ENCODE data around the gene OR7G1. TPM values are rescaled to one million over a fixed set of nuclear protein-coding genes. Genes with fewer than 3 reads are reported as not detected.

Gene OR7G1
- total RNA-seq, 4 donors from 2014 or later = not detected

DNA sequence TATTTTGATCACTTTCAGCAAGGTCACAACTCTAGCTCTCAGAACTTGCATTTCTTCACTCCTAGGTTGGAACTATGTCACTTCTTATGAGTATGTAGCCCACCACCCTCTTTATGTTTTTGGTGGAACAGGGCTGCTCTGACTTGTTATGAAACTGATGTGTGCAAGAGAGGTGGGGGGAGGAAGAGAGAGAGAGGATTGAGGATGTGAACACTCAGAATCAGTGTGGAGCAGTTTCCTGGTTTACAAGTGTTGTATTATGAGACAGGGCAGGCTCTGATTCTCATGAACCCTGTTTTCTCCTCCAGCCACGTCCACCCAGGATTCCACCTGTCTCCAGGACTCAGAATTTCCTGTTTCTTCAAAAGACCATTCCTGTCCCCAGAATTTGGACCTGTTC lies 40.7 kb upstream of the OR7G1 start:
- no peak for DNase-seq
- no peaks in the 10 kb centered on the region for H3K9me3 ChIP-seq
- in situ Hi-C loops (cut with MboI; ENCODE audit: low sequenced_read_pairs in 4 of 4) = no loop called here

DNA sequence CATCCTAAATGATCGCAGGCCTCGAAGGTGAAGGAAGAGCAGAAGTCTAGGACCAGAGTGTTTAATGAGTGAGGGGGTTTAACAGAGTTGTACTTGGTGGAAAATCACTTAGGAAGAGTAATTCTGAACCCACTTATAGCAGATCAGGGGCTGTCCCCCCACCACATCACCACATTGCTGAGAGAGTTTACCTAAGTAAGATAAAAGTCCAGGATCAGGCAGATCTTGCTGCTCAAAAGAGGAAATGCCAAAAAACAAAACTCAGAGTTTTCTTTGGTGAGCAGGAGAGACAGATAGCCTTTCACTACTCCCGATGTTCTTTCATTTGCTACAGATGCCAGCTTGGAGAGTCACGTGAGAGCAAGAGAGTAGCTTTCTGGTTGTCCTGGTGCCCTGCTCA lies 40.0 kb upstream of the OR7G1 start:
- DNase-seq (no peak), ATAC-seq (no peak)
- in situ Hi-C loops (cut with MboI; ENCODE audit: low sequenced_read_pairs in 4 of 4) (no loop called here), intact Hi-C loops (cut with DNase I; ENCODE audit: low total_unique reads) (no loop called here)
- TF ChIP-seq POLR2A (IDR thresholded peaks at IDR 0.05) = no peak
- TF ChIP-seq, protein P1, sequence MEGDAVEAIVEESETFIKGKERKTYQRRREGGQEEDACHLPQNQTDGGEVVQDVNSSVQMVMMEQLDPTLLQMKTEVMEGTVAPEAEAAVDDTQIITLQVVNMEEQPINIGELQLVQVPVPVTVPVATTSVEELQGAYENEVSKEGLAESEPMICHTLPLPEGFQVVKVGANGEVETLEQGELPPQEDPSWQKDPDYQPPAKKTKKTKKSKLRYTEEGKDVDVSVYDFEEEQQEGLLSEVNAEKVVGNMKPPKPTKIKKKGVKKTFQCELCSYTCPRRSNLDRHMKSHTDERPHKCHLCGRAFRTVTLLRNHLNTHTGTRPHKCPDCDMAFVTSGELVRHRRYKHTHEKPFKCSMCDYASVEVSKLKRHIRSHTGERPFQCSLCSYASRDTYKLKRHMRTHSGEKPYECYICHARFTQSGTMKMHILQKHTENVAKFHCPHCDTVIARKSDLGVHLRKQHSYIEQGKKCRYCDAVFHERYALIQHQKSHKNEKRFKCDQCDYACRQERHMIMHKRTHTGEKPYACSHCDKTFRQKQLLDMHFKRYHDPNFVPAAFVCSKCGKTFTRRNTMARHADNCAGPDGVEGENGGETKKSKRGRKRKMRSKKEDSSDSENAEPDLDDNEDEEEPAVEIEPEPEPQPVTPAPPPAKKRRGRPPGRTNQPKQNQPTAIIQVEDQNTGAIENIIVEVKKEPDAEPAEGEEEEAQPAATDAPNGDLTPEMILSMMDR (IDR thresholded peaks at IDR 0.05 in 4 of 5, conservative IDR thresholded peaks at IDR 0.05 in 1 of 5) = no peak
- no peaks in the 10 kb centered on the region for H3K9me3 ChIP-seq
- H3K36me3 ChIP-seq = peaks cover 20 to 66% of the 10 kb centered on the region in 2 donors
- no peak overlapping the region for H3K4me3 ChIP-seq
- H3K27ac ChIP-seq = no peak overlapping the region
- no peaks in the 10 kb centered on the region for H3K4me1 ChIP-seq
- H3K27me3 ChIP-seq = no peaks in the 10 kb centered on the region

More for the DNA sequence above, 40.7 kb upstream of the OR7G1 start:
- ATAC-seq = no peak
- no peaks in the 10 kb centered on the region for H3K4me1 ChIP-seq
- no peak overlapping the region for H3K27ac ChIP-seq
- H3K36me3 ChIP-seq = peaks cover 26 to 73% of the 10 kb centered on the region in 2 donors
- no peak for TF ChIP-seq POLR2A (IDR thresholded peaks at IDR 0.05)
- TF ChIP-seq, protein P1 (IDR thresholded peaks at IDR 0.05 in 4 of 5, conservative IDR thresholded peaks at IDR 0.05 in 1 of 5) = no peak
- no peak overlapping the region for H3K4me3 ChIP-seq
- intact Hi-C loops (cut with DNase I; ENCODE audit: low total_unique reads) = no loop called here
- no peaks in the 10 kb centered on the region for H3K27me3 ChIP-seq

DNA sequence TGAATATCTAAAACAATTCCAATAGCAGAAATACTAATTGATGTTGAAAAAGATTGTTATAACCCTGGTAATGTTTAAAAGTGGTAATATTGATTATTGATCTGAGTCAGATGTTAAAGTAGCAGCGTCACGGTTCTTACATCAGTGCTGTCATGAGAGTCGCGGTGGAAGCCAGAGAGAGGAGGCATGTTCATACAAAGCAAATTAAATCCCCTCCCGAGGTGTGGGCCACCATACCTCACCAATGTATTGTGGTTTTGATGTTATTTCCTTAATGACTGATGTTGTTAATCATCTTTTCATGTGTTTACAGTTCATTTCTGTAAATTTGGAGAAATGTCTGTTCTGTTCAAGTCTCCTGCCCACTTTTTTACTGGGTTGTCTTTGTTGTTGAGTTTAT lies 35.8 kb upstream of the OR7G1 start:
- peaks cover 0 to 4% of the 10 kb centered on the region in 2 donors for H3K4me1 ChIP-seq
- TF ChIP-seq POLR2A (IDR thresholded peaks at IDR 0.05) = no peak
- TF ChIP-seq, protein P1 (IDR thresholded peaks at IDR 0.05 in 4 of 5, conservative IDR thresholded peaks at IDR 0.05 in 1 of 5) = no peak
- H3K4me3 ChIP-seq = no peak overlapping the region
- no peak for DNase-seq
- H3K9me3 ChIP-seq = no peaks in the 10 kb centered on the region
- intact Hi-C loops (cut with DNase I; ENCODE audit: low total_unique reads) = no loop called here
- H3K27ac ChIP-seq = no peak overlapping the region
- in situ Hi-C loops (cut with MboI; ENCODE audit: low sequenced_read_pairs in 4 of 4) = no loop called here
- H3K36me3 ChIP-seq = peaks cover 0 to 30% of the 10 kb centered on the region in 2 donors
- ATAC-seq = no peak
- no peaks in the 10 kb centered on the region for H3K27me3 ChIP-seq

DNA sequence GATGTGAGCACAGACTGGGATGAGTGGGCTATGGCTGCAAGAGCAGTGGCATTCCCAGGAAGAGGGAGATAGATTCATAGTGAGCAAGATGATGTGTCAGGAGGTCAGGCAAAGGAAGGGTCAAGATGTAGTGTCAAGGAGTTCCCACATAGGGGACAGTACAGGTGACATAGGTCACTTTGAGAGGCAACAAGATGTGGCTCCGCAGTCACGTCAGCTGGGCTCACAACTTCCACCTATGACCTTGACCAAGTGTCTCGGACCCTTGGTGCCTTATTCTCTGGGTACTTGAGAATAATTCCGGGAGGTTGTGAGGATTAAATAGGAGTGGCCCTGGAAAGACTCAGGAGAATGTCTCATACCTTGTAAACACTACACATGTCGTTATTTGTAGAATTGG lies 35.1 kb upstream of the OR7G1 start:
- no peak for ATAC-seq
- no peak for TF ChIP-seq POLR2A (IDR thresholded peaks at IDR 0.05)
- Histone ChIP-seq H3K4me3 (no peak overlapping the region), H3K27ac (no peak overlapping the region), H3K4me1 (peaks cover 0 to 4% of the 10 kb centered on the region in 2 donors), H3K36me3 (peaks cover 0 to 27% of the 10 kb centered on the region in 2 donors), H3K27me3 (no peaks in the 10 kb centered on the region), H3K9me3 (peaks cover 0 to 4% (median 0%) of the 10 kb centered on the region in 3 donors)
- in situ Hi-C loops (cut with MboI; ENCODE audit: low sequenced_read_pairs in 4 of 4) (no loop called here), intact Hi-C loops (cut with DNase I; ENCODE audit: low total_unique reads) (no loop called here)
- DNase-seq = no peak

DNA sequence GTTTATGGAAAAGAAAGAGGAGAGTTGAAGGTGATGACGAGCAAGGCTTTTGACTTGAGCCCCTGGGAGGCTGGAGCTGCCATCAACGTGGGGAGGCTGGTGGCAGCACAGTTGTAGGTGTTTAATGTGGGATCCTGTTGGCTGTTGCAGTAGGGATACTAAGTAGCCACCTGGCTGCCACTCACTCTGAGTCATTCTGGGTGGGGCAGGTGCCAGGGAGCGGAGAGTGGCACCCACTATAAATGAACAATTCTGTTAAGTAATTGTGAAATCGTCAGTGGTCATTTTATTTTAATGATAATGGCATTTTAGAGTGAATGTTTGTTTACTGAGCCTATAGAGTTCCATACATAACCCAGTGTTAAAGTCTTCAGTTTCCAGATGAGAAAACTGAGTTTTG lies 34.4 kb upstream of the OR7G1 start:
- Histone ChIP-seq H3K27ac (no peak overlapping the region), H3K4me1 (peaks cover 0 to 4% of the 10 kb centered on the region in 2 donors), H3K9me3 (peaks cover 0 to 9% (median 3%) of the 10 kb centered on the region in 3 donors), H3K36me3 (peaks cover 0 to 27% of the 10 kb centered on the region in 2 donors), H3K27me3 (no peaks in the 10 kb centered on the region), H3K4me3 (no peak overlapping the region)
- TF ChIP-seq, protein P1 (IDR thresholded peaks at IDR 0.05 in 4 of 5, conservative IDR thresholded peaks at IDR 0.05 in 1 of 5) = no peak
- TF ChIP-seq POLR2A (IDR thresholded peaks at IDR 0.05) = no peak
- ATAC-seq = no peak
- in situ Hi-C loops (cut with MboI; ENCODE audit: low sequenced_read_pairs in 4 of 4) = loop anchor here in 1 of 4 donors (25.0 kb wide), 1 partner anchor 287 kb away; the partner anchor contains the start of gene ZNF266
- intact Hi-C loops (cut with DNase I; ENCODE audit: low total_unique reads) = loop anchor here (10.0 kb wide), 2 partner anchors 285 to 475 kb away; partner anchors contain the start of genes ZNF266 and ZNF561
- DNase-seq = no peak

Data from gastrocnemius medialis (tissue), 4 donors.